H9 (cell line): ENCODE results near the gene CYP2F1. TPM values are rescaled to one million over a fixed set of nuclear protein-coding genes. Genes with fewer than 3 reads are reported as not detected.

Experiments used
- DNase-seq: peaks from one replicate; pipeline ENCODE4 v3.0.0-alpha.2; 2017
- H2AFZ ChIP-seq: one replicate; pipeline ENCODE4 v1.6.1; 2013; ENCODE audit warnings: mild to moderate bottlenecking, low read length, control low read depth, moderate library complexity
- H2AK5ac ChIP-seq: 2 replicates; pipeline ENCODE4 v1.6.1; 2013; ENCODE audit warnings: low read length, control low read depth, mixed read lengths; ENCODE audit not compliant: insufficient read length
- H2BK120ac ChIP-seq: one replicate; pipeline ENCODE4 v1.6.1; 2013; ENCODE audit warnings: low read depth, mild to moderate bottlenecking, low read length, control low read depth, inconsistent platforms; ENCODE audit not compliant: poor library complexity, severe bottlenecking
- H2BK12ac ChIP-seq: 2 replicates; pipeline ENCODE4 v1.6.1; 2013; ENCODE audit warnings: low read length, control low read depth, mixed read lengths, low read depth; ENCODE audit not compliant: insufficient read length
- H2BK15ac ChIP-seq: 2 replicates; pipeline ENCODE4 v1.6.1; 2013; ENCODE audit warnings: low read depth, low read length, control low read depth
- H2BK20ac ChIP-seq: one replicate; pipeline ENCODE4 v1.6.1; 2013; ENCODE audit warnings: low read depth, mild to moderate bottlenecking, low read length, control low read depth, inconsistent platforms; ENCODE audit not compliant: poor library complexity, severe bottlenecking
- H2BK5ac ChIP-seq: 2 replicates; pipeline ENCODE4 v1.6.1; 2013; ENCODE audit warnings: low read length, control low read depth, mixed read lengths; ENCODE audit not compliant: insufficient read length
- H3K14ac ChIP-seq: 2 replicates; pipeline ENCODE4 v1.6.1; 2013; ENCODE audit warnings: low read length, control low read depth; ENCODE audit not compliant: insufficient read depth
- H3K18ac ChIP-seq: 2 replicates; pipeline ENCODE4 v1.6.1; 2013; ENCODE audit warnings: low read depth, mild to moderate bottlenecking, mixed read lengths, low read length, control low read depth; ENCODE audit not compliant: insufficient read length
- H3K23ac ChIP-seq: 2 replicates; pipeline ENCODE4 v1.6.1; 2013; ENCODE audit warnings: low read length, control low read depth, mixed read lengths, low read depth; ENCODE audit not compliant: insufficient read length
- H3K23me2 ChIP-seq: 2 replicates; pipeline ENCODE4 v1.6.1; 2013; ENCODE audit warnings: low read depth, mild to moderate bottlenecking, mixed read lengths, low read length, control low read depth; ENCODE audit not compliant: insufficient read length, poor library complexity, severe bottlenecking
- H3K27ac ChIP-seq: 2 replicates; pipeline ENCODE4 v1.5.1; 2013; ENCODE audit warnings: low read length, control low read depth, mixed read lengths, low read depth; ENCODE audit not compliant: insufficient read length
- H3K27me3 ChIP-seq: 2 replicates; pipeline ENCODE4 v1.6.1; 2013; ENCODE audit warnings: low read length, control low read depth, inconsistent platforms; ENCODE audit not compliant: insufficient read depth
- H3K4ac ChIP-seq: 2 replicates; pipeline ENCODE4 v1.6.1; 2013; ENCODE audit warnings: low read depth, mild to moderate bottlenecking, control low read depth, inconsistent platforms, low read length, moderate library complexity
- H3K4me1 ChIP-seq: 2 replicates; pipeline ENCODE4 v1.6.1; 2013; ENCODE audit warnings: low read length, control low read depth, inconsistent platforms; ENCODE audit not compliant: insufficient read depth
- H3K4me2 ChIP-seq: 2 replicates; pipeline ENCODE4 v1.6.1; 2013; ENCODE audit warnings: low read length, control low read depth, mixed read lengths; ENCODE audit not compliant: insufficient read length, insufficient read depth
- H3K56ac ChIP-seq: 2 replicates; pipeline ENCODE4 v1.6.1; 2013; ENCODE audit warnings: low read depth, mild to moderate bottlenecking, mixed read lengths, low read length, control low read depth; ENCODE audit not compliant: insufficient read length
- H3K79me1 ChIP-seq: 2 replicates; pipeline ENCODE4 v1.6.1; 2013; ENCODE audit warnings: low read depth, mild to moderate bottlenecking, moderate library complexity, low read length, control low read depth, inconsistent platforms; ENCODE audit not compliant: insufficient read depth, poor library complexity, severe bottlenecking
- H3K79me2 ChIP-seq: 2 replicates; pipeline ENCODE4 v1.6.1; 2013; ENCODE audit warnings: low read length, control low read depth, inconsistent platforms; ENCODE audit not compliant: insufficient read depth
- H3K9ac ChIP-seq: 2 replicates; pipeline ENCODE4 v1.6.1; 2013; ENCODE audit warnings: low read length, control low read depth, mixed read lengths; ENCODE audit not compliant: insufficient read length; ENCODE audit errors: extremely low read depth
- H3K9me3 ChIP-seq: one replicate; pipeline ENCODE4 v1.6.1; 2013; ENCODE audit warnings: low read depth, low read length, inconsistent platforms; ENCODE audit not compliant: control insufficient read depth
- H3T11ph ChIP-seq: one replicate; pipeline ENCODE4 v1.6.1; 2013; ENCODE audit warnings: mild to moderate bottlenecking, low read length, control low read depth, inconsistent platforms
- H4K20me1 ChIP-seq: one replicate; pipeline ENCODE4 v1.6.1; 2013; ENCODE audit not compliant: control insufficient read depth, insufficient read length, insufficient read depth
- H4K5ac ChIP-seq: 2 replicates; pipeline ENCODE4 v1.6.1; 2013; ENCODE audit warnings: low read depth, mild to moderate bottlenecking, mixed read lengths, low read length, control low read depth; ENCODE audit not compliant: insufficient read length
- H4K8ac ChIP-seq: replicated peaks from 2 replicates; pipeline ENCODE4 v1.6.1; 2013; ENCODE audit warnings: low read length, control low read depth, mixed read lengths, low read depth; ENCODE audit not compliant: insufficient read length
- H4K91ac ChIP-seq: 2 replicates; pipeline ENCODE4 v1.6.1; 2013; ENCODE audit warnings: low read depth, mild to moderate bottlenecking, moderate library complexity, mixed read lengths, low read length, control low read depth; ENCODE audit not compliant: insufficient read length
- H3K27ac Mint-ChIP-seq, 3 experiments: 2 replicates in 2 of 3; 3 replicates in 1 of 3; pipeline ENCODE4 v1.8.0; 2020 to 2021; ENCODE audit warnings: mixed read lengths in 3 of 3, mild to moderate bottlenecking in 1 of 3, moderate library complexity in 1 of 3
- H3K27me3 Mint-ChIP-seq: 2 replicates; pipeline ENCODE4 v1.8.0; 2021; ENCODE audit warnings: low read depth, mild to moderate bottlenecking, moderate library complexity, mixed read lengths
- H3K36me3 Mint-ChIP-seq, 3 experiments: 2 replicates in 2 of 3; 3 replicates in 1 of 3; pipeline ENCODE4 v1.8.0; 2020 to 2021; ENCODE audit warnings: low read depth in 3 of 3, mixed read lengths in 3 of 3; ENCODE audit not compliant: insufficient read depth in 1 of 3
- H3K4me1 Mint-ChIP-seq, 2 experiments: 2 replicates each; pipeline ENCODE4 v1.8.0; 2020; ENCODE audit warnings: mixed read lengths in 2 of 2
- H3K4me3 Mint-ChIP-seq, 2 experiments: 2 replicates in 1 of 2; 3 replicates in 1 of 2; pipeline ENCODE4 v1.8.0; 2020 to 2021; ENCODE audit warnings: mild to moderate bottlenecking in 2 of 2, mixed read lengths in 2 of 2, moderate library complexity in 1 of 2
- H3K9me3 Mint-ChIP-seq, 2 experiments: 2 replicates in 1 of 2; 3 replicates in 1 of 2; pipeline ENCODE4 v1.8.0; 2020; ENCODE audit warnings: mild to moderate bottlenecking in 2 of 2, mixed read lengths in 2 of 2, moderate library complexity in 1 of 2
- WGBS: extraction: QIAGEN DNeasy Blood & Tissue Kit; methylation state at CpG from one replicate; pipeline ENCODE4 v1.1.7; 2013; ENCODE audit warnings: missing lambda C conversion rate, low lambda C conversion rate, mixed read lengths; ENCODE audit not compliant: insufficient read length; ENCODE audit errors: extremely low coverage; 5-methylcytosine and 5-hydroxymethylcytosine counted together
- total RNA-seq: library from RNA; stranded (reverse); gene quantifications from 2 replicates; pipeline ENCODE4 v1.2.1, GENCODE V29; 2021
- TF ChIP-seq, protein P1 (sequence below): fragments of 200-600 bp; sonication (generic); conservative IDR thresholded peaks from 3 replicates; pipeline ENCODE4 v1.8.0; 2021; ENCODE audit warnings: antibody characterized with exemption, mild to moderate bottlenecking

Gene CYP2F1
- total RNA-seq, 1 experiment from 2014 or later = 0.63 TPM

- Histone ChIP-seq H3K23ac (no peak overlapping the region), H4K5ac (no peak overlapping the region), H3K18ac (no peak overlapping the region), H3K14ac (no peak overlapping the region), H3K9me3 (no peaks in the 10 kb centered on the region), H3K56ac (no peak overlapping the region), H2AK5ac (no peak overlapping the region), H3K4me1 (no peaks in the 10 kb centered on the region), H3K27ac (no peak overlapping the region), H3K4me2 (no peak overlapping the region), H2BK12ac (no peak overlapping the region), H3K23me2 (no peaks in the 10 kb centered on the region), H2BK120ac (no peak overlapping the region), H2BK15ac (no peak overlapping the region), H3K4ac (no peak overlapping the region), H3K27me3 (no peaks in the 10 kb centered on the region), H3K79me2 (no peaks in the 10 kb centered on the region), H2BK20ac (no peak overlapping the region), H3T11ph (no peak overlapping the region), H3K9ac (no peak overlapping the region), H4K91ac (no peak overlapping the region), H2BK5ac (no peak overlapping the region), H2AFZ (no peak overlapping the region), H3K79me1 (no peaks in the 10 kb centered on the region), H4K8ac (no peak overlapping the region), H4K20me1 (no peaks in the 10 kb centered on the region)
- Mint-ChIP-seq H3K4me1 (no peaks in the 10 kb centered on the region), H3K27ac (no peak overlapping the region), H3K9me3 (peaks cover 24 to 55% of the 10 kb centered on the region in 2 experiments), H3K4me3 (no peak overlapping the region), H3K36me3 (peaks cover 2 to 26% (median 5%) of the 10 kb centered on the region in 3 experiments), H3K27me3 (peaks cover 11% of the 10 kb centered on the region)
- no CpG with 5 or more reads among the region's 3 CpGs for WGBS
- TF ChIP-seq, protein P1, sequence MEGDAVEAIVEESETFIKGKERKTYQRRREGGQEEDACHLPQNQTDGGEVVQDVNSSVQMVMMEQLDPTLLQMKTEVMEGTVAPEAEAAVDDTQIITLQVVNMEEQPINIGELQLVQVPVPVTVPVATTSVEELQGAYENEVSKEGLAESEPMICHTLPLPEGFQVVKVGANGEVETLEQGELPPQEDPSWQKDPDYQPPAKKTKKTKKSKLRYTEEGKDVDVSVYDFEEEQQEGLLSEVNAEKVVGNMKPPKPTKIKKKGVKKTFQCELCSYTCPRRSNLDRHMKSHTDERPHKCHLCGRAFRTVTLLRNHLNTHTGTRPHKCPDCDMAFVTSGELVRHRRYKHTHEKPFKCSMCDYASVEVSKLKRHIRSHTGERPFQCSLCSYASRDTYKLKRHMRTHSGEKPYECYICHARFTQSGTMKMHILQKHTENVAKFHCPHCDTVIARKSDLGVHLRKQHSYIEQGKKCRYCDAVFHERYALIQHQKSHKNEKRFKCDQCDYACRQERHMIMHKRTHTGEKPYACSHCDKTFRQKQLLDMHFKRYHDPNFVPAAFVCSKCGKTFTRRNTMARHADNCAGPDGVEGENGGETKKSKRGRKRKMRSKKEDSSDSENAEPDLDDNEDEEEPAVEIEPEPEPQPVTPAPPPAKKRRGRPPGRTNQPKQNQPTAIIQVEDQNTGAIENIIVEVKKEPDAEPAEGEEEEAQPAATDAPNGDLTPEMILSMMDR = no peak
- no peak for DNase-seq
Observed at GRCh38 chr19:41076286-41076685, 37.9 kb upstream of the CYP2F1 start.
